HepG2 (cell line): ENCODE results near the gene LRPAP1.

Source experiments
- CEBPB ChIP-seq: IDR thresholded peaks from 2 replicates; pipeline ENCODE4 v1.6.1; 2011; ENCODE audit warnings: low read depth, low read length, improper control_type of control experiment, borderline replicate concordance
- CREM ChIP-seq, 2 experiments: sonication (generic) in 1 of 2; formaldehyde crosslinking in 1 of 2; IDR thresholded peaks; 2 replicates each; pipeline versions ENCODE4 v1.4.0 to v1.6.1; 2016 to 2020; ENCODE audit warnings: antibody characterized with exemption in 1 of 2, mild to moderate bottlenecking in 1 of 2, missing genetic modification reagents in 1 of 2
- CTCF ChIP-seq: sonication (generic); formaldehyde crosslinking; IDR thresholded peaks from 2 replicates; pipeline ENCODE4 v1.5.0; 2020; ENCODE audit warnings: mild to moderate bottlenecking, missing genetic modification reagents, moderate library complexity
- SNAPC2 ChIP-seq: sonication (generic); formaldehyde crosslinking; IDR thresholded peaks from 2 replicates; pipeline ENCODE4 v1.8.1; 2022; ENCODE audit warnings: mild to moderate bottlenecking, missing genetic modification reagents
- SYNCRIP ChIP-seq: fragments of 200-400 bp; formaldehyde crosslinking; IDR thresholded peaks from 2 replicates; pipeline ENCODE4 v1.6.1; 2018; ENCODE audit warnings: mild to moderate bottlenecking, low read depth, low read length; ENCODE audit not compliant: insufficient read depth
- TAF1 ChIP-seq: sonication (generic); formaldehyde crosslinking; IDR thresholded peaks from 2 replicates; pipeline ENCODE4 v1.4.0; 2020; ENCODE audit warnings: missing genetic modification reagents
- ZC3H4 ChIP-seq: sonication (generic); formaldehyde crosslinking; IDR thresholded peaks from 2 replicates; pipeline ENCODE4 v1.4.0; 2020; ENCODE audit warnings: missing genetic modification reagents, borderline replicate concordance
- ZNF121 ChIP-seq: sonication (generic); formaldehyde crosslinking; IDR thresholded peaks from 2 replicates; pipeline ENCODE4 v1.5.0; 2020; ENCODE audit warnings: mild to moderate bottlenecking, missing genetic modification reagents
- ZNF235 ChIP-seq: sonication (generic); formaldehyde crosslinking; IDR thresholded peaks from 2 replicates; pipeline ENCODE4 v1.8.1; 2023; ENCODE audit warnings: mild to moderate bottlenecking, missing genetic modification reagents, borderline replicate concordance
- ZNF619 ChIP-seq: sonication (generic); formaldehyde crosslinking; IDR thresholded peaks from 2 replicates; pipeline ENCODE4 v1.4.0; 2020; ENCODE audit warnings: mild to moderate bottlenecking, missing genetic modification reagents
- ZXDC ChIP-seq: sonication (generic); formaldehyde crosslinking; IDR thresholded peaks from 2 replicates; pipeline ENCODE4 v1.5.0; 2020; ENCODE audit warnings: mild to moderate bottlenecking, missing genetic modification reagents

DNA sequence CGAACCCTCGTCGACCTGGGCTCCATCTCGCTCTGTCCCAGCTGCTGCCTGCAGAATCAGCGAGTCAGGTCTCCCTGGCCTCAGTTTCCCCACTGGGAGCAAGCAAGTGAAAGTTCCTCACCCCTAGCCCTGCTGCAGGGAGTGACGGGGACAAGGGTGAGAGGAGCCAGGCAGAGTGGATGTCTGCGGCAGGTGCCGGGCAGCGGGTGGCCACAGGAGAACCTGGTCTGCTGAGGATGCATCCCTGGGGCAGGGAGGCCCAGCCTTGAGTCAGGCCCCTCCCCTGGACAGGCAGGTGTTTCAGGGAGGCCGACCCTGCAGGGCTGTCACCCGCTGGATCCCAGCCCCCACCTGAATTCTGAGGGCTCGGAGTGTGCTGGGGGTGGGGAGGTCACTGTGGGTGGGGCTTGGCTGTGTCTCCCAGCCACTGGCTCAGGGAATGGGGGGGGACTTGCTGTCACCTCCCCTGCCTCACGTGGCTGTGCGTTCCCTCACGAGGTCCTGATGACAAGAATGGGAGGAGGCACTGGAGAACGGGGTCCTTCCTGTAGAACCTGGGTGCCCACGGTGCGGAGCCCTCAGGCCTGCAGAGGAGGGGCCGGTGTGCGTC is 33.2 kb downstream of the LRPAP1 start:
- TF ChIP-seq CTCF (CRISPR knock-in tag) (no peak), ZNF121 (CRISPR knock-in tag) (no peak), ZNF235 (CRISPR knock-in tag) (no peak), SNAPC2 (no peak), TAF1 (CRISPR knock-in tag) (no peak), SYNCRIP (no peak), CEBPB (no peak), ZXDC (no peak), CREM (IDR thresholded peaks at IDR 0.05) (no peak), CREM (CRISPR knock-in tag; IDR thresholded peaks at IDR 0.05) (no peak), ZC3H4 (CRISPR knock-in tag) (no peak), ZNF619 (CRISPR knock-in tag) (no peak)
